GM12878 (cell line): ENCODE measurements around the gene BCL2. TPM values are rescaled to one million over a fixed set of nuclear protein-coding genes. Genes with fewer than 3 reads are reported as not detected.
A peak's percentile ranks its signal among the peaks of the same experiment; 100 is the strongest.

Source experiments
- ATAC-seq: fragments of 200-7000 bp; cut with Tn5 transposase; 3 replicates; pipeline ENCODE4 v1.9.1; 2020; ENCODE audit warnings: mild to moderate bottlenecking, moderate library complexity
- BruUV-seq: library from RNA; stranded (reverse); fragments of 400-500 nt; replicated peaks from 2 replicates; lab custom pipeline; 2021; lab: Mats Ljungman, UMichigan
- CTCF ChIA-PET: fragments of 300-600 bp; sonication (Branson Sonifier 250); formaldehyde crosslinking; extraction: SDS; loops from one replicate; lab custom pipeline; 2021; ENCODE audit warnings: inconsistent platforms; lab: Yijun Ruan, JAX
- POLR2A ChIA-PET: fragments of 350-600 bp; formaldehyde crosslinking; extraction: SDS; loops from one replicate; lab custom pipeline; 2021; ENCODE audit warnings: inconsistent platforms; lab: Charles Lee
- RAD21 ChIA-PET: fragments of 300-600 bp; sonication (Branson Sonifier 250); formaldehyde crosslinking; loops from one replicate; lab custom pipeline; 2023; ENCODE audit warnings: antibody characterized with exemption; ENCODE audit not compliant: unreplicated experiment; lab: Charles Lee
- SMC1A ChIA-PET: fragments of 300-600 bp; sonication (Branson Sonifier 250); formaldehyde crosslinking; loops from one replicate; lab custom pipeline; 2023; ENCODE audit not compliant: unreplicated experiment, uncharacterized antibody; lab: Charles Lee
- DNase-seq: peaks from one replicate; pipeline ENCODE4 v3.0.0-alpha.2; 2011; ENCODE audit warnings: low read depth, low spot score
- FAIRE-seq: peaks from 3 replicates; lab custom pipeline; 2011; peaks lifted over from hg19 to GRCh38; lab: Jason Lieb, UNC
- H2AFZ ChIP-seq: 2 replicates; pipeline ENCODE4 v1.6.0; 2011; ENCODE audit warnings: low read depth, low read length, control low read depth; ENCODE audit not compliant: control insufficient read depth
- H3K27ac ChIP-seq: 2 replicates; pipeline ENCODE4 v1.5.1; 2011; ENCODE audit warnings: control low read depth; ENCODE audit not compliant: control insufficient read depth, insufficient read depth
- H3K27me3 ChIP-seq, 2 experiments: replicated peaks in 1 of 2; 2 replicates each; pipeline versions ENCODE4 v1.6.0 to v1.6.1; 2011; ENCODE audit warnings: low read length in 1 of 2; ENCODE audit not compliant: control insufficient read depth in 2 of 2, insufficient read depth in 2 of 2
- H3K36me3 ChIP-seq, 2 experiments: 2 replicates each; pipeline ENCODE4 v1.5.1; 2011; ENCODE audit warnings: low read length in 1 of 2; ENCODE audit not compliant: control insufficient read depth in 2 of 2, insufficient read depth in 2 of 2
- H3K4me1 ChIP-seq: 2 replicates; pipeline ENCODE4 v1.6.1; 2011; ENCODE audit warnings: mild to moderate bottlenecking, low read length, moderate library complexity, mixed read lengths; ENCODE audit not compliant: control insufficient read depth, insufficient read depth
- H3K4me2 ChIP-seq: 2 replicates; pipeline ENCODE4 v1.6.0; 2011; ENCODE audit warnings: control low read depth; ENCODE audit not compliant: control insufficient read depth, insufficient read depth
- H3K4me3 ChIP-seq: fragments of 200-600 bp; sonication (generic); 2 replicates; pipeline ENCODE4 v1.5.1; 2016
- H3K79me2 ChIP-seq: 2 replicates; pipeline ENCODE4 v1.6.0; 2011; ENCODE audit warnings: low read length; ENCODE audit not compliant: control insufficient read depth, insufficient read depth
- H3K9ac ChIP-seq: 2 replicates; pipeline ENCODE4 v1.8.0; 2011; ENCODE audit warnings: low read length, control low read depth, mixed read lengths; ENCODE audit not compliant: control insufficient read depth, insufficient read depth
- H3K9me3 ChIP-seq: replicated peaks from 3 replicates; pipeline ENCODE4 v1.5.1; 2011; ENCODE audit warnings: mild to moderate bottlenecking, low read length; ENCODE audit not compliant: control insufficient read depth, insufficient read depth
- H4K20me1 ChIP-seq: 2 replicates; pipeline ENCODE4 v1.6.0; 2011; ENCODE audit not compliant: control insufficient read depth, insufficient read depth
- DPF2 ChIP-seq: fragments of 450-650 bp; IDR thresholded peaks from 2 replicates; pipeline ENCODE4 v1.6.1; 2017; ENCODE audit warnings: mild to moderate bottlenecking
- IRF4 ChIP-seq: IDR thresholded peaks from 2 replicates; pipeline ENCODE4 v1.6.1; 2011; ENCODE audit warnings: low read depth, low read length
- NFIC ChIP-seq: IDR thresholded peaks from 2 replicates; pipeline ENCODE4 v1.6.1; 2012; ENCODE audit warnings: low read depth, mild to moderate bottlenecking, inconsistent platforms, low read length, moderate library complexity
- PML ChIP-seq: IDR thresholded peaks from 2 replicates; pipeline ENCODE4 v1.6.1; 2012; ENCODE audit warnings: low read length, inconsistent platforms
- POLR2AphosphoS5 ChIP-seq: IDR thresholded peaks from 2 replicates; pipeline ENCODE4 v1.6.1; 2011; ENCODE audit warnings: mild to moderate bottlenecking, low read length, inconsistent platforms
- RBBP5 ChIP-seq: fragments of 200-600 bp; sonication (generic); conservative IDR thresholded peaks from 2 replicates; pipeline ENCODE4 v1.6.1; 2016
- SREBF2 ChIP-seq: IDR thresholded peaks from 2 replicates; pipeline ENCODE4 v1.6.1; 2012; ENCODE audit warnings: mild to moderate bottlenecking, low read length
- STAT3 ChIP-seq: IDR thresholded peaks from 2 replicates; pipeline ENCODE4 v1.6.1; 2011; ENCODE audit warnings: low read depth, low read length, improper control_type of control experiment
- SUPT20H ChIP-seq: IDR thresholded peaks from 2 replicates; pipeline ENCODE4 v1.6.1; 2011; ENCODE audit warnings: low read depth, mild to moderate bottlenecking, low read length, moderate library complexity, borderline replicate concordance; ENCODE audit not compliant: control insufficient read depth
- TCF3 ChIP-seq: IDR thresholded peaks from 2 replicates; pipeline ENCODE4 v1.6.1; 2012; ENCODE audit warnings: low read depth, mild to moderate bottlenecking, low read length, borderline replicate concordance; ENCODE audit not compliant: insufficient read depth
- ZNF217 ChIP-seq: fragments of 450-650 bp; IDR thresholded peaks from 2 replicates; pipeline ENCODE4 v1.6.1; 2017; ENCODE audit warnings: antibody characterized with exemption, mild to moderate bottlenecking
- WGBS: methylation state at CpG from one replicate; pipeline ENCODE4 v1.1.6; 2016; ENCODE audit warnings: low lambda C conversion rate; ENCODE audit not compliant: insufficient replicate concordance, insufficient coverage; ENCODE audit errors: missing lambda C conversion rate; 5-methylcytosine and 5-hydroxymethylcytosine counted together
- in situ Hi-C: fragments of 300-500 bp; cut with MboI; formaldehyde crosslinking; loops from 9 replicates; pipeline ENCODE4 v1.14.3; 2018; ENCODE audit warnings: mixed read lengths
- intact Hi-C: fragments of 100-400 bp; cut with micrococcal nuclease; formaldehyde crosslinking; loops from one replicate; pipeline ENCODE4 v1.14.2; 2022; ENCODE audit not compliant: unreplicated experiment
- polyA plus RNA-seq, 11 experiments: library from polyadenylated mRNA; depleted of rRNA in 4 of 11; unstranded in 6 of 11; stranded (reverse) in 5 of 11; fragments of >200 nt; fragmentation: Nextera tagmentation in 4 of 11; fragmentation: Illumina TruSeq in 1 of 11; extraction: Ambion mirVana in 4 of 11; extraction: Trizol in 1 of 11; gene quantifications; 1 replicate in 1 of 11; 2 replicates in 10 of 11; pipeline versions ENCODE4 v1.2.1 to v1.2.3, GENCODE V29; 2011 to 2016; ENCODE audit warnings: inconsistent platforms in 2 of 11, missing spikeins in 2 of 11, low read depth in 1 of 11
- total RNA-seq, 4 experiments: library from RNA; depleted of rRNA in 3 of 4; stranded (reverse); fragments of >200 nt in 3 of 4; fragmentation: Illumina TruSeq in 1 of 4; extraction: Trizol in 1 of 4; gene quantifications; 2 replicates each; pipeline versions ENCODE4 v1.2.1 to v1.2.3, GENCODE V29; 2013 to 2021
- TF ChIP-seq, protein P1 (sequence below): fragments of 450-650 bp; formaldehyde crosslinking; IDR thresholded peaks from 2 replicates; pipeline ENCODE4 v1.4.0; 2022; ENCODE audit warnings: mild to moderate bottlenecking, moderate library complexity
- TF ChIP-seq, protein P2 (sequence below): IDR thresholded peaks from 2 replicates; pipeline ENCODE4 v1.6.1; 2012; ENCODE audit warnings: low read depth, low read length, improper control_type of control experiment
- TF ChIP-seq, protein P3 (sequence below): fragments of 450-650 bp; IDR thresholded peaks from 2 replicates; pipeline ENCODE4 v1.6.1; 2016; ENCODE audit warnings: mild to moderate bottlenecking

BCL2 gene
- total and polyA plus RNA-seq, 10 of the 15 experiments (the other 5 are each of a cell fraction or from before 2014, with no cell fraction given) = 4.1 to 47.8 (median 19.3) TPM

GRCh38 chr18:63207835-63208234, 111.7 kb downstream of the BCL2 start:
- no peak overlapping the region for H3K9ac ChIP-seq
- peaks cover 3 to 5% of the 10 kb centered on the region in 2 experiments; a peak in 2 of 4 replicates for H3K36me3 ChIP-seq
- peak overlapping the region; percentile 75 for H3K4me2 ChIP-seq
- peak overlapping the region; percentile 10; the same call in 1 of the 2 replicates for H3K4me3 ChIP-seq
- ChIA-PET POLR2A (interaction anchor here (0.8 to 2.2 kb wide), 4 partner anchors 11 to 103 kb away, joined by 3 to 7 read pairs (median 4); no protein-coding TSS in a partner anchor), SMC1A (interaction anchor here (0.7 to 4.7 kb wide), 7 partner anchors 12 to 65 kb away, joined by 3 to 39 read pairs (median 3); no protein-coding TSS in a partner anchor), RAD21 (interaction anchor here (0.8 to 4.4 kb wide), 4 partner anchors 21 to 110 kb away, joined by 3 to 15 read pairs (median 4); no protein-coding TSS in a partner anchor), CTCF (interaction anchor here (1.1 to 1.2 kb wide), 3 partner anchors 53 to 115 kb away, joined by 3 to 5 read pairs (median 3); no protein-coding TSS in a partner anchor)
- peaks cover 86% of the 10 kb centered on the region for H3K79me2 ChIP-seq
- H2AFZ ChIP-seq = no peak overlapping the region
- no peaks in the 10 kb centered on the region for H4K20me1 ChIP-seq
- BruUV-seq = no TSS peak
- ATAC-seq (peak; percentile 56), FAIRE-seq (no peak), DNase-seq (no peak)
- in situ Hi-C loops = no loop called here
- peak overlapping the region; percentile 53 for H3K27ac ChIP-seq
- H3K4me1 ChIP-seq = peaks cover 57% of the 10 kb centered on the region
- 0% methylated on average over 1 of the region's 1 CpG for WGBS
- no peaks in the 10 kb centered on the region for H3K27me3 ChIP-seq
- intact Hi-C loops = loop anchor here (5.0 kb wide), 1 partner anchor 46 kb away; no protein-coding TSS in a partner anchor
- no peaks in the 10 kb centered on the region for H3K9me3 ChIP-seq
- TF ChIP-seq, protein P1, sequence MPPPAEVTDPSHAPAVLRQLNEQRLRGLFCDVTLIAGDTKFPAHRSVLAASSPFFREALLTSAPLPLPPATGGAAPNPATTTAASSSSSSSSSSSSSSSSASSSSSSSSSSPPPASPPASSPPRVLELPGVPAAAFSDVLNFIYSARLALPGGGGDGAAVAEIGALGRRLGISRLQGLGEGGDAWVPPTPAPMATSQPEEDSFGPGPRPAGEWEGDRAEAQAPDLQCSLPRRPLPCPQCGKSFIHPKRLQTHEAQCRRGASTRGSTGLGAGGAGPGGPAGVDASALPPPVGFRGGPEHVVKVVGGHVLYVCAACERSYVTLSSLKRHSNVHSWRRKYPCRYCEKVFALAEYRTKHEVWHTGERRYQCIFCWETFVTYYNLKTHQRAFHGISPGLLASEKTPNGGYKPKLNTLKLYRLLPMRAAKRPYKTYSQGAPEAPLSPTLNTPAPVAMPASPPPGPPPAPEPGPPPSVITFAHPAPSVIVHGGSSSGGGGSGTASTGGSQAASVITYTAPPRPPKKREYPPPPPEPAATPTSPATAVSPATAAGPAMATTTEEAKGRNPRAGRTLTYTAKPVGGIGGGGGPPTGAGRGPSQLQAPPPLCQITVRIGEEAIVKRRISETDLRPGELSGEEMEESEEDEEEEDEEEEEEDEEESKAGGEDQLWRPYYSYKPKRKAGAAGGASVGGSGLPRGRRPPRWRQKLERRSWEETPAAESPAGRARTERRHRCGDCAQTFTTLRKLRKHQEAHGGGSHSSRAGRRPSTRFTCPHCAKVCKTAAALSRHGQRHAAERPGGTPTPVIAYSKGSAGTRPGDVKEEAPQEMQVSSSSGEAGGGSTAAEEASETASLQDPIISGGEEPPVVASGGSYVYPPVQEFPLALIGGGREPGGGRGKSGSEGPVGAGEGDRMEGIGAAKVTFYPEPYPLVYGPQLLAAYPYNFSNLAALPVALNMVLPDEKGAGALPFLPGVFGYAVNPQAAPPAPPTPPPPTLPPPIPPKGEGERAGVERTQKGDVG (CRISPR knock-in tag) = no peak
- TF ChIP-seq, protein P2, sequence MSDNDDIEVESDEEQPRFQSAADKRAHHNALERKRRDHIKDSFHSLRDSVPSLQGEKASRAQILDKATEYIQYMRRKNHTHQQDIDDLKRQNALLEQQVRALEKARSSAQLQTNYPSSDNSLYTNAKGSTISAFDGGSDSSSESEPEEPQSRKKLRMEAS = no peak
- TF ChIP-seq RBBP5 = no peak
- TF ChIP-seq, protein P3, sequence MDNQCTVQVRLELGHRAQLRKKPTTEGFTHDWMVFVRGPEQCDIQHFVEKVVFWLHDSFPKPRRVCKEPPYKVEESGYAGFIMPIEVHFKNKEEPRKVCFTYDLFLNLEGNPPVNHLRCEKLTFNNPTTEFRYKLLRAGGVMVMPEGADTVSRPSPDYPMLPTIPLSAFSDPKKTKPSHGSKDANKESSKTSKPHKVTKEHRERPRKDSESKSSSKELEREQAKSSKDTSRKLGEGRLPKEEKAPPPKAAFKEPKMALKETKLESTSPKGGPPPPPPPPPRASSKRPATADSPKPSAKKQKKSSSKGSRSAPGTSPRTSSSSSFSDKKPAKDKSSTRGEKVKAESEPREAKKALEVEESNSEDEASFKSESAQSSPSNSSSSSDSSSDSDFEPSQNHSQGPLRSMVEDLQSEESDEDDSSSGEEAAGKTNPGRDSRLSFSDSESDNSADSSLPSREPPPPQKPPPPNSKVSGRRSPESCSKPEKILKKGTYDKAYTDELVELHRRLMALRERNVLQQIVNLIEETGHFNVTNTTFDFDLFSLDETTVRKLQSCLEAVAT = no peak
- no peak for TF ChIP-seq IRF4
- TF ChIP-seq PML = no peak
- 0 out of 2 replicates have a peak, but pooled peaks have one; percentile 21 for TF ChIP-seq TCF3
- 0 out of 2 replicates have a peak, but pooled peaks have one; percentile 4 for TF ChIP-seq DPF2
- no peak for TF ChIP-seq ZNF217
- TF ChIP-seq NFIC = peak; percentile 62; the same call in 1 of the 2 replicates
- no peak for TF ChIP-seq SUPT20H
- TF ChIP-seq STAT3 = no peak
- TF ChIP-seq POLR2AphosphoS5 = no peak
- no peak for TF ChIP-seq SREBF2
- TF ChIP-seq, all 136 proteins: peak for 3
